IMR-90 (cell line): ENCODE results near the gene LBP. TPM values are rescaled to one million over a fixed set of nuclear protein-coding genes. Genes with fewer than 3 reads are reported as not detected.

Experiments used
- ATAC-seq: fragments of 200-7000 bp; cut with Tn5 transposase; 2 replicates; pipeline ENCODE4 v1.9.1; 2020; ENCODE audit warnings: low read depth, mild to moderate bottlenecking, moderate library complexity
- BruUV-seq: library from RNA; stranded (reverse); fragments of 400-500 nt; replicated peaks from 2 replicates; lab custom pipeline; 2021; lab: Mats Ljungman, UMichigan
- CTCF ChIA-PET: fragments of 300-600 bp; formaldehyde crosslinking; extraction: SDS; loops from one replicate; lab custom pipeline; 2021; ENCODE audit warnings: antibody characterized with exemption; lab: Yijun Ruan, JAX
- POLR2A ChIA-PET: fragments of 300-600 bp; sonication (Branson Sonifier 250); formaldehyde crosslinking; loops from one replicate; lab custom pipeline; 2022; ENCODE audit warnings: antibody characterized with exemption; ENCODE audit not compliant: unreplicated experiment; lab: Charles Lee
- DNase-seq: peaks from one replicate; pipeline ENCODE4 v3.0.0; 2013
- H2AFZ ChIP-seq: replicated peaks from 2 replicates; pipeline ENCODE3; 2013; ENCODE audit warnings: low read length, mild to moderate bottlenecking; ENCODE audit not compliant: poor library complexity
- H2AK5ac ChIP-seq: 2 replicates; pipeline ENCODE4 v1.6.1; 2013; ENCODE audit warnings: low read depth, low read length, inconsistent platforms
- H2AK9ac ChIP-seq: replicated peaks from 2 replicates; pipeline ENCODE3; 2013; ENCODE audit warnings: mild to moderate bottlenecking, low read depth, low read length, moderate library complexity; ENCODE audit not compliant: poor library complexity
- H2BK120ac ChIP-seq: 2 replicates; pipeline ENCODE4 v1.6.1; 2013; ENCODE audit warnings: low read depth, low read length, inconsistent platforms
- H2BK15ac ChIP-seq: 3 replicates; pipeline ENCODE4 v1.6.1; 2013; ENCODE audit warnings: low read depth, low read length, inconsistent platforms
- H2BK20ac ChIP-seq: 2 replicates; pipeline ENCODE4 v1.6.1; 2013; ENCODE audit warnings: low read depth, mild to moderate bottlenecking, inconsistent platforms, low read length, moderate library complexity
- H2BK5ac ChIP-seq: 2 replicates; pipeline ENCODE4 v1.6.1; 2013; ENCODE audit warnings: mild to moderate bottlenecking, low read depth, low read length, inconsistent platforms; ENCODE audit not compliant: poor library complexity, severe bottlenecking
- H3K14ac ChIP-seq: replicated peaks from 2 replicates; pipeline ENCODE4 v1.6.1; 2013; ENCODE audit warnings: low read depth, low read length, inconsistent platforms
- H3K18ac ChIP-seq: 2 replicates; pipeline ENCODE4 v1.6.1; 2013; ENCODE audit warnings: low read depth, low read length, control low read depth
- H3K23ac ChIP-seq: 2 replicates; pipeline ENCODE4 v1.6.1; 2013; ENCODE audit warnings: low read depth, low read length, inconsistent platforms
- H3K27ac ChIP-seq: 2 replicates; pipeline ENCODE4 v1.5.1; 2013; ENCODE audit warnings: mild to moderate bottlenecking, control low read depth, low read length; ENCODE audit not compliant: insufficient read depth
- H3K27me3 ChIP-seq: 2 replicates; pipeline ENCODE4 v1.6.1; 2013; ENCODE audit warnings: low read length; ENCODE audit not compliant: control insufficient read depth, insufficient read depth
- H3K36me3 ChIP-seq: 2 replicates; pipeline ENCODE4 v1.6.1; 2013; ENCODE audit warnings: low read length, mixed read lengths; ENCODE audit not compliant: control insufficient read depth, insufficient read depth
- H3K4ac ChIP-seq: 2 replicates; pipeline ENCODE4 v1.6.1; 2013; ENCODE audit warnings: low read depth, low read length, inconsistent platforms
- H3K4me1 ChIP-seq: 2 replicates; pipeline ENCODE4 v1.6.1; 2013; ENCODE audit warnings: low read length, mixed read lengths; ENCODE audit not compliant: control insufficient read depth, insufficient read depth
- H3K4me2 ChIP-seq: 2 replicates; pipeline ENCODE4 v1.6.1; 2013; ENCODE audit warnings: low read depth, mild to moderate bottlenecking, control low read depth, low read length, moderate library complexity
- H3K4me3 ChIP-seq: 2 replicates; pipeline ENCODE4 v1.5.1; 2013; ENCODE audit warnings: low read depth, mild to moderate bottlenecking, control low read depth, low read length, moderate library complexity; ENCODE audit not compliant: insufficient read depth
- H3K56ac ChIP-seq: 2 replicates; pipeline ENCODE4 v1.6.1; 2013; ENCODE audit warnings: low read length, inconsistent platforms; ENCODE audit not compliant: insufficient read depth; ENCODE audit errors: extremely low read depth
- H3K79me1 ChIP-seq, 2 experiments: 2 replicates each; pipeline ENCODE4 v1.6.1; 2013; ENCODE audit warnings: low read length in 2 of 2, inconsistent platforms in 1 of 2, low read depth in 1 of 2
- H3K9ac ChIP-seq: 2 replicates; pipeline ENCODE4 v1.6.1; 2013; ENCODE audit warnings: low read depth, low read length, control low read depth
- H3K9me1 ChIP-seq: 2 replicates; pipeline ENCODE4 v1.6.1; 2013; ENCODE audit warnings: low read length, inconsistent platforms; ENCODE audit not compliant: insufficient read depth
- H3K9me3 ChIP-seq: 2 replicates; pipeline ENCODE4 v1.6.1; 2013; ENCODE audit warnings: low read length; ENCODE audit not compliant: control insufficient read depth, insufficient read depth
- H4K20me1 ChIP-seq: 2 replicates; pipeline ENCODE4 v1.6.1; 2013; ENCODE audit warnings: low read length, inconsistent platforms; ENCODE audit not compliant: insufficient read depth
- H4K5ac ChIP-seq: 2 replicates; pipeline ENCODE4 v1.6.1; 2013; ENCODE audit warnings: mild to moderate bottlenecking, low read depth, low read length, control low read depth
- H4K8ac ChIP-seq, 2 experiments: 2 replicates each; pipeline ENCODE4 v1.6.1; 2013; ENCODE audit warnings: low read depth in 2 of 2, low read length in 2 of 2, control low read depth in 1 of 2, inconsistent platforms in 1 of 2
- H4K91ac ChIP-seq: 2 replicates; pipeline ENCODE4 v1.6.1; 2013; ENCODE audit warnings: low read depth, low read length, inconsistent platforms; ENCODE audit not compliant: insufficient read depth
- MAZ ChIP-seq: IDR thresholded peaks from 2 replicates; pipeline ENCODE4 v1.6.1; 2012; ENCODE audit warnings: low read depth, mild to moderate bottlenecking, low read length, improper control_type of control experiment, moderate library complexity, borderline replicate concordance
- WGBS, 2 experiments: methylation state at CpG; one replicate each; pipeline versions ENCODE4 v1.1.5 to v1.1.7; 2013; ENCODE audit warnings: missing lambda C conversion rate in 2 of 2; ENCODE audit not compliant: insufficient read length in 1 of 2; ENCODE audit errors: extremely low coverage in 2 of 2; 5-methylcytosine and 5-hydroxymethylcytosine counted together
- dilution Hi-C: fragments of 300-500 bp; cut with HindIII; formaldehyde crosslinking; loops from one replicate; pipeline ENCODE4 v1.14.3; 2018; ENCODE audit warnings: low sequenced_read_pairs; ENCODE audit not compliant: unreplicated experiment
- in situ Hi-C: fragments of 300-500 bp; cut with MboI; formaldehyde crosslinking; loops from 3 replicates; pipeline ENCODE4 v1.14.3; 2019; ENCODE audit warnings: low sequenced_read_pairs, inconsistent platforms, mixed read lengths
- intact Hi-C: fragments of 100-400 bp; cut with micrococcal nuclease; formaldehyde crosslinking; loops from 2 replicates; pipeline ENCODE4 v1.10.0; 2022
- polyA plus RNA-seq, 3 experiments: library from polyadenylated mRNA; depleted of rRNA; stranded (reverse); fragments of >200 nt; gene quantifications; 2 replicates each; pipeline ENCODE4 v1.2.3, GENCODE V29; 2012; ENCODE audit warnings: low replicate concordance in 1 of 3
- total RNA-seq: library from RNA; depleted of rRNA; stranded (reverse); fragments of >200 nt; gene quantifications from 2 replicates; pipeline ENCODE4 v1.2.3, GENCODE V29; 2012

The LBP gene
- total and polyA plus RNA-seq, 2 of the 4 experiments (the other 2 are of a cell fraction), result not detected

DNA sequence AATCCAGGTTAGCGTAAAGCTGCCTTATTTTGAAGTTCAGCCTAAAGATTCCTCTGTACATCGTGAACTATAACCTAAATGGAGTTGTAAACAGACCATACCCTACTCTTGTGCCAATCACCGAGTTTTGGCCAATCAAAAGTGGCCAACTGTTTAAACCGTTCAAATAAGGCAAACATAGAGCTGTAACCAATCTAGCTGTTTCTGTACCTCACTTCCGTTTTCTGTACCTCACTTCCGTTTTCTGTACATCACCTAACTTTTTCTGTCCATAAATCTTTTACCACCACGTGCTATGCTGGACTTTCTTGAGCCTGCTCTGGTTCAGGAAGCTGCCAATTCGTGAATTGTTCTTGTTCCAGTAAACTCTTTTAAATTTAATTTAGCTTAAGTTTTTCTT, 39.7 kb downstream of the LBP start:
- Histone ChIP-seq H2BK15ac (no peak overlapping the region), H3K36me3 (no peaks in the 10 kb centered on the region), H3K23ac (no peak overlapping the region), H2BK120ac (no peak overlapping the region), H3K79me1 (no peaks in the 10 kb centered on the region), H3K18ac (no peak overlapping the region), H4K5ac (no peak overlapping the region), H3K9me1 (no peaks in the 10 kb centered on the region), H3K4me1 (no peaks in the 10 kb centered on the region), H4K8ac (no peak overlapping the region), H3K9me3 (no peaks in the 10 kb centered on the region), H3K4me3 (no peak overlapping the region), H2AK9ac (no peak overlapping the region), H3K56ac (no peak overlapping the region), H3K27ac (no peak overlapping the region), H4K20me1 (no peaks in the 10 kb centered on the region), H3K9ac (no peak overlapping the region), H2AFZ (no peak overlapping the region), H3K14ac (no peak overlapping the region), H4K91ac (no peak overlapping the region), H3K27me3 (peaks cover 43% of the 10 kb centered on the region), H3K4me2 (no peak overlapping the region), H2AK5ac (no peak overlapping the region), H2BK5ac (no peak overlapping the region), H2BK20ac (no peak overlapping the region), H3K4ac (no peak overlapping the region)
- no peak for TF ChIP-seq MAZ
- CTCF ChIA-PET, result interaction anchor here (0.5 kb wide), 1 partner anchor 94 kb away, joined by 3 read pairs; no protein-coding TSS in a partner anchor
- BruUV-seq, result no TSS peak
- intact Hi-C loops (no loop called here), in situ Hi-C loops (loop anchor here (25.0 kb wide), 1 partner anchor 1124 kb away; the partner anchor contains the start of gene GHRH), dilution Hi-C loops (no loop called here)
- WGBS, 2 experiments, result 67% methylated on average over 6 of the region's 8 CpGs; no CpG with 5 or more reads in 1 of the 2 experiments
- POLR2A ChIA-PET, result no interaction called here
- DNase-seq, result no peak
- no peak for ATAC-seq
